Left ventricle myocardium inferior (tissue), 1 donor: ENCODE measurements around the gene C19orf67. TPM values are rescaled to one million over a fixed set of nuclear protein-coding genes. Genes with fewer than 3 reads are reported as not detected.

Experiments
- DNase-seq: peaks from one replicate; pipeline ENCODE4 v3.0.0-alpha.2; 2020
- H3K27ac ChIP-seq: fragments of 200-600 bp; replicated peaks from 2 replicates; pipeline ENCODE4 v1.8.0; 2021
- H3K27me3 ChIP-seq: fragments of 200-600 bp; 2 replicates; pipeline ENCODE4 v1.8.0; 2021; ENCODE audit warnings: low read depth
- H3K36me3 ChIP-seq: fragments of 200-600 bp; 2 replicates; pipeline ENCODE4 v1.8.0; 2021
- H3K4me1 ChIP-seq: fragments of 200-600 bp; 2 replicates; pipeline ENCODE4 v1.8.0; 2021
- H3K4me3 ChIP-seq: fragments of 200-600 bp; 2 replicates; pipeline ENCODE4 v1.8.0; 2021; ENCODE audit warnings: mild to moderate bottlenecking, moderate library complexity
- H3K9me3 ChIP-seq: fragments of 200-600 bp; replicated peaks from 2 replicates; pipeline ENCODE4 v1.8.0; 2021
- intact Hi-C: fragments of 100-400 bp; cut with micrococcal nuclease; formaldehyde crosslinking; loops from one replicate; pipeline ENCODE4 v1.11.0; 2022
- total RNA-seq: library from RNA; stranded (reverse); fragmentation: NEBNext Ultra II Directional; extraction: Animal tissue kit (Norgen Biotek cat#: 25700); gene quantifications from one replicate; pipeline ENCODE4 v1.2.1, GENCODE V29; 2021
- TF ChIP-seq, protein P1 (sequence below): fragments of 200-600 bp; IDR thresholded peaks from 2 replicates; pipeline ENCODE4 v1.8.0; 2021; ENCODE audit warnings: antibody characterized with exemption, mild to moderate bottlenecking, borderline replicate concordance
- donor health status: DM: no; HTN: yes; CAD: no; lungs with severe emphysema.

C19orf67 gene
- total RNA-seq, 1 donor from 2014 or later: not detected

DNA sequence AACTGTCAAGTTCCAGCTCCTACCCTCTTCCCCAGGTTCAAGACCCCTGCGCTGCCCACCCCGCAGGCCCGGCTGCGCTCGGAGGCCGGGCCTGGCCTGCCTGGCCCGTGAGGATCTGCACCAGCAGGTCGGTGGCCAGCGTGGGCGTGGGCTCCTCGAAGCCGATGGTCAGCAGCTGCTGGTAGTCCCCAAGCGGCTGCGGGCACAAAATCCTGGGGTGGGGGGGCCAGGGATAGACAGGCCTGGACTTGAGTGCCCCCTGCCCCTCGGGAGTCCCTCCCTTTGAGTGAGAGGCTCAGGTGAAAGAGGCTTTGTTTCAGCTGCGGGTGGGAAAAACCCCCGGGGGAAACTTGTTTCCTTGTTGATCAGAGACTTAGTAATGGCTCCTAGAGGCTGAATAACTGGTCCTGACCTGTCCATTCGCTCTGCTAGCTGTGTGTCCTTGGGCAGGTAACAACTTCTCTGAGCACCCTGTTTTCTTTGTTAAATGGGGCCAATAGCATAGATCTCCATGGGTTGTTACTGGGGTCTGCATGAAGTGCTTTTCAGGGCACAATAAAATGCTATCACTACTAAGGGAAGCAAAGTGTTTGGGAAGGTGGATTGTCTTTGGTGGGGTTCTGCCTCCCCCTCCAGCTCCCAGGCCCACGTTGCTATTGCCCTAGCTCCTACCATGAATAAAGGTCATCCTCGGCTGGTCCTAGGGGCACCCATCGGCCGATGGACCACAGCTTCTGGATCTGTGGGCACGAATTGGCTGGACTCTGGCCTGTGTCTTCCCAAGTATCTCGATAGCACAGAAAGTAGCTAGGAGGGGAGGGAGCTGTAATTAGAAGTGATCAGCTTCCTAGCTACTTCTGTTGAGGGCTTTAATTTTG is 3.5 kb downstream of the C19orf67 start:
- H3K27me3 ChIP-seq: no peaks in the 10 kb centered on the region
- H3K36me3 ChIP-seq: no peaks in the 10 kb centered on the region
- peak overlapping the region; percentile 94 for H3K27ac ChIP-seq
- TF ChIP-seq, protein P1, sequence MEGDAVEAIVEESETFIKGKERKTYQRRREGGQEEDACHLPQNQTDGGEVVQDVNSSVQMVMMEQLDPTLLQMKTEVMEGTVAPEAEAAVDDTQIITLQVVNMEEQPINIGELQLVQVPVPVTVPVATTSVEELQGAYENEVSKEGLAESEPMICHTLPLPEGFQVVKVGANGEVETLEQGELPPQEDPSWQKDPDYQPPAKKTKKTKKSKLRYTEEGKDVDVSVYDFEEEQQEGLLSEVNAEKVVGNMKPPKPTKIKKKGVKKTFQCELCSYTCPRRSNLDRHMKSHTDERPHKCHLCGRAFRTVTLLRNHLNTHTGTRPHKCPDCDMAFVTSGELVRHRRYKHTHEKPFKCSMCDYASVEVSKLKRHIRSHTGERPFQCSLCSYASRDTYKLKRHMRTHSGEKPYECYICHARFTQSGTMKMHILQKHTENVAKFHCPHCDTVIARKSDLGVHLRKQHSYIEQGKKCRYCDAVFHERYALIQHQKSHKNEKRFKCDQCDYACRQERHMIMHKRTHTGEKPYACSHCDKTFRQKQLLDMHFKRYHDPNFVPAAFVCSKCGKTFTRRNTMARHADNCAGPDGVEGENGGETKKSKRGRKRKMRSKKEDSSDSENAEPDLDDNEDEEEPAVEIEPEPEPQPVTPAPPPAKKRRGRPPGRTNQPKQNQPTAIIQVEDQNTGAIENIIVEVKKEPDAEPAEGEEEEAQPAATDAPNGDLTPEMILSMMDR: no peak
- peak overlapping the region; percentile 83 for H3K4me3 ChIP-seq
- no peaks in the 10 kb centered on the region for H3K9me3 ChIP-seq
- DNase-seq: peak; percentile 45
- intact Hi-C loops: no loop called here
- peaks cover 28% of the 10 kb centered on the region for H3K4me1 ChIP-seq

DNA sequence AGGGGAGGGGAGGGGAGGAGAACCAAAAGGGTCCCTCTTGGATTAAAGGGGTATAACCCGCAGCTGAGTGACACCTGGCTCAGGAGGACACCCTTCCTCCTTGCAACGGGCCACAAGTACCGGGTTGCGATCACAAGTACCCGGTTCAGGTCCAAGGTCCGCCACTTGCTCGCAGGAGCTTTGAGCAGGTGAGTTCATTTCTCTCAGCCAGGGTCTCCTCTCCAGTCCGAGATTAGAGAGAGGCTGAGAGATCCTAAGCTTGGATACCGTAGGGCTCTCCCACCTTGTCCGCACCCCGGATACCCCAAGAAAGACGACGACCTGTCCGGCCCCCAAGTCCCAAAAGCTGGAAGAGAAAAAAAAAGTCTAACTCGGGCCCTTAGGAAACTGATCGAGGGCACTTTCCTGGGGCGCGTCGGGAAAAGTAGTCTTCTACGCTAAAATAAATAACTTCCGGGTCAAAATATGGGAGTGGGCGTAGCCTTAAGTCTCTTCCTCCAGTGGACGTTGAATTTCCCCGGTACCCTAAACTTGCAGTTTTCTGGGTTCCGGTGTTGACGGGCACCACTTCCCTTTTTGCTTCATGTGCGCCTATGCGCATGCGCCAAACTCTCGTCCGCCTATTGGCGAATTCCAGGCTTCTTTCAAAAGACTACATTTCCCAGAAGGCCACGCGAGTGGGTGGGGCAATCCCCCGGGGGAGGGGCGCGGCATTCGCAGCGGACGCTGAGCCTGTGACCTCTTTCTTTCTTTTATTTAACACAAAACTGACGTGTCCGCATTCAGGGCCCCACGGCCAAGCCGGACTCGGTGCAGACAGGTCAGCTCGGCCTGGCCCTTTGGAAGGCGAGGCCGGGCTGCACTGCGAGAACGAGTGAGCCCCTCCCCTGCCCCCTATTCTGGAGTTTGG is 4.4 kb downstream of the C19orf67 start:
- no peaks in the 10 kb centered on the region for H3K9me3 ChIP-seq
- H3K27ac ChIP-seq: peak overlapping the region; percentile 94
- peaks cover 28% of the 10 kb centered on the region for H3K4me1 ChIP-seq
- intact Hi-C loops: no loop called here
- peak overlapping the region; percentile 83 for H3K4me3 ChIP-seq
- DNase-seq: peak; percentile 98
- TF ChIP-seq, protein P1: no peak
- H3K27me3 ChIP-seq: no peaks in the 10 kb centered on the region
- no peaks in the 10 kb centered on the region for H3K36me3 ChIP-seq

DNA sequence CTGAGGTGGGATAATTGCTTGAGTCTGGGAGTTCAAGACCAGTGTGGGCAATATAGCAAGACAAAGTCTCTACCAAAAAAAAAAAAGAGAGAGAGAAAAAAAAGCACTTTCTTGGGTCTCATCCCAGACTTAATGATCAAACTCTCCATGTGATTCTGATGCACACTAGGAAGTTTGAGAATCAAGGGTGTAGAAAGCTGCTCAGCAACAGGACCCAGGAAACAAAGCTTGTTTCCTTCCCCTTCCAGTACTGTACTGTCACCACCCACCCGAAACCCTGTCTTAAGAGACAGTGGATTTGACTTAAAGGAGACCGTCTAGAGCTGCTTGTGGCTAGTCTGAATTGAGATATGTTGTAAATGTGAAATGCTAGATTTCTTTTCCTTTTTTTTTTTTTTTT is 7.2 kb downstream of the C19orf67 start:
- no peak overlapping the region for H3K4me3 ChIP-seq
- H3K27me3 ChIP-seq: no peaks in the 10 kb centered on the region
- H3K4me1 ChIP-seq: peaks cover 54% of the 10 kb centered on the region
- no peaks in the 10 kb centered on the region for H3K9me3 ChIP-seq
- peak overlapping the region; percentile 27 for H3K27ac ChIP-seq
- intact Hi-C loops: no loop called here
- TF ChIP-seq, protein P1: no peak
- DNase-seq: no peak
- no peaks in the 10 kb centered on the region for H3K36me3 ChIP-seq

DNA sequence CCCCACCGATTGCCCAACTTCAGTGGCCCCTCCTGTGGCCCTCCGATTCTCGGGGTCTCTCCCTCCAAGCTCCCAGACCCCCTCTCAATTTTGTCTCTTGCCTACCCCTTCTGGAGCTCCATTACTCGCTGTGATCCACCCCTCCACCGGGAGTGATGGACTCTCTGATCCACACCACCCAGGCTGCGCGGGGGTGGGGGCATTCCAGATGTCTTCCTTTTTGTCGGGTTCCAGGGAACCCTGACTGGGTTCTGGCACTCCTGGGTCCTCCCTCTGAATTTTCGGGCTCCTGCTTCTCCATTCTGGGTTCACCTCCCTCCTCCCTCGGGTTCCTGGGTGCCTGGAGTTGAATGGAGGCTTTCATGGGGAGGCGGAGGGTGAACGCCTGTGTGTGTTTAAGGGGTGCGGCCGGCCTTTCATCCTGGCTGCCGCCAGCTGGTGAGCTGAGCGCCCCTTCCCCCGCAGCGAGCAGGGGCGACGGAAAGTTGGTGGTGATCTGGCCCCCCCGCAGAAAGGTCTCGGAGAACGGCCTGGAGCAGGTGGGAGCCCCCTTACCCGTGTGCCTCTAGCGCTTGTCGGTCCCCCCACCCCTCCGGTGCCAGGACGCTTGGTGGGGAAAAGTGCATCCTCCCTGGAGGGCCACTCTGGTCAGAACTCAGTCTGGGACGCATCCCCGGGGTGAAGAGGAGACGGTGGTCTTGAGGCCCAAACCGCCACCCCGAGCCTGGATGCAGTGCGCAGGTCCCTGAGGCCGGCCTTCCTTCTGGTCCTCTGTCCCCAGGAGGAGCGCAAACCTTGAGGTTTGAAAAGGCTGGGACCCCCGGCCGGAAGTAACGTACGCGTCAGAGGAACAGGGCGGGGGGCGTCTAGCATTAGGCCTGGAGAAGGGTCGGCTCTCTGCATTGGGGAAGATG is 11.4 kb downstream of the C19orf67 start:
- intact Hi-C loops: no loop called here
- H3K27me3 ChIP-seq: no peaks in the 10 kb centered on the region
- peak overlapping the region; percentile 96 for H3K27ac ChIP-seq
- no peaks in the 10 kb centered on the region for H3K9me3 ChIP-seq
- DNase-seq: no peak
- peaks cover 46% of the 10 kb centered on the region for H3K4me1 ChIP-seq
- TF ChIP-seq, protein P1: no peak
- no peaks in the 10 kb centered on the region for H3K36me3 ChIP-seq
- peak overlapping the region; percentile 92 for H3K4me3 ChIP-seq
